Measurements from ENCODE around the gene PIP5K1B. TPM values are rescaled to one million over a fixed set of nuclear protein-coding genes. Genes with fewer than 3 reads are reported as not detected.

Gene PIP5K1B
- polyA plus RNA-seq, 1 donor (not counting 4 experiments of a cell fraction or from before 2014, with no cell fraction given) = not detected

GRCh38 chr9:68728731-68729130 lies 23.7 kb downstream of the PIP5K1B start:
- Histone ChIP-seq H3K27me3 (ENCODE audit: control insufficient read depth, extremely low read depth, insufficient read depth, low read length) (no peaks in the 10 kb centered on the region), H3K9me1 (ENCODE audit: control insufficient read depth, extremely low read depth, insufficient read depth, low read length) (no peaks in the 10 kb centered on the region), H2AFZ (ENCODE audit: control insufficient read depth, low read length) (no peak overlapping the region), H4K20me1 (ENCODE audit: control insufficient read depth, extremely low read depth, insufficient read depth, low read length) (no peaks in the 10 kb centered on the region), H3K4me3 (ENCODE audit: control insufficient read depth in 2 of 3, extremely low read depth in 1 of 3, insufficient read depth in 2 of 3, low read depth in 1 of 3, low read length in 3 of 3) (no peak overlapping the region), H3K36me3 (ENCODE audit: control insufficient read depth in 2 of 2, extremely low read depth in 1 of 2, insufficient read depth in 2 of 2, low read length in 2 of 2) (no peaks in the 10 kb centered on the region), H3K9ac (ENCODE audit: control insufficient read depth, extremely low read depth, insufficient read depth, low read length) (no peak overlapping the region), H3K79me2 (ENCODE audit: control insufficient read depth, insufficient read depth, low read length) (no peaks in the 10 kb centered on the region), H3K4me2 (ENCODE audit: control insufficient read depth, extremely low read depth, insufficient read depth, low read depth, low read length) (no peak overlapping the region), H3K4me1 (ENCODE audit: control insufficient read depth, extremely low read depth, insufficient read depth, low read length) (no peaks in the 10 kb centered on the region), H3K27ac (ENCODE audit: control insufficient read depth, insufficient read depth, low read length) (no peak overlapping the region), H3K9me3 (ENCODE audit: control insufficient read depth, low read depth, low read length) (no peaks in the 10 kb centered on the region)
- FAIRE-seq (no peak), DNase-seq (ENCODE audit: low read depth, low spot score) (no peak)
- no peak for TF ChIP-seq EZH2 (IDR thresholded peaks at IDR 0.05; ENCODE audit: low read length)
- no peak for TF ChIP-seq CTCF (optimal IDR thresholded peaks at IDR 0.05 in 1 of 3, IDR thresholded peaks at IDR 0.05 in 1 of 3, conservative IDR thresholded peaks at IDR 0.05 in 1 of 3; ENCODE audit: extremely low read depth in 1 of 3, insufficient read depth in 2 of 3, low read length in 3 of 3)
- dilution Hi-C loops (cut with MboI; ENCODE audit: extremely low pct_ligation_motif_present, low sequenced_read_pairs) = no loop called here

GRCh38 chr9:68730570-68731235 lies 25.7 kb downstream of the PIP5K1B start:
- no peak for FAIRE-seq
- H3K36me3 ChIP-seq (ENCODE audit: control insufficient read depth in 2 of 2, extremely low read depth in 1 of 2, insufficient read depth in 2 of 2, low read length in 2 of 2) = no peaks in the 10 kb centered on the region
- dilution Hi-C loops (cut with MboI; ENCODE audit: extremely low pct_ligation_motif_present, low sequenced_read_pairs) = no loop called here

More at GRCh38 chr9:68730570-68731235, 25.7 kb downstream of the PIP5K1B start:
- H2AFZ ChIP-seq (ENCODE audit: control insufficient read depth, low read length) = no peak overlapping the region
- H3K4me3 ChIP-seq (ENCODE audit: control insufficient read depth in 2 of 3, extremely low read depth in 1 of 3, insufficient read depth in 2 of 3, low read depth in 1 of 3, low read length in 3 of 3) = no peak overlapping the region
- DNase-seq (ENCODE audit: low read depth, low spot score) = no peak
- no peaks in the 10 kb centered on the region for H4K20me1 ChIP-seq (ENCODE audit: control insufficient read depth, extremely low read depth, insufficient read depth, low read length)
- H3K79me2 ChIP-seq (ENCODE audit: control insufficient read depth, insufficient read depth, low read length) = no peaks in the 10 kb centered on the region
- no peaks in the 10 kb centered on the region for H3K4me1 ChIP-seq (ENCODE audit: control insufficient read depth, extremely low read depth, insufficient read depth, low read length)
- H3K4me2 ChIP-seq (ENCODE audit: control insufficient read depth, extremely low read depth, insufficient read depth, low read depth, low read length) = no peak overlapping the region
- no peaks in the 10 kb centered on the region for H3K9me3 ChIP-seq (ENCODE audit: control insufficient read depth, low read depth, low read length)
- TF ChIP-seq CTCF (optimal IDR thresholded peaks at IDR 0.05 in 1 of 3, IDR thresholded peaks at IDR 0.05 in 1 of 3, conservative IDR thresholded peaks at IDR 0.05 in 1 of 3; ENCODE audit: extremely low read depth in 1 of 3, insufficient read depth in 2 of 3, low read length in 3 of 3) = no peak
- TF ChIP-seq EZH2 (IDR thresholded peaks at IDR 0.05; ENCODE audit: low read length) = no peak
- no peak overlapping the region for H3K9ac ChIP-seq (ENCODE audit: control insufficient read depth, extremely low read depth, insufficient read depth, low read length)
- no peak overlapping the region for H3K27ac ChIP-seq (ENCODE audit: control insufficient read depth, insufficient read depth, low read length)
- no peaks in the 10 kb centered on the region for H3K9me1 ChIP-seq (ENCODE audit: control insufficient read depth, extremely low read depth, insufficient read depth, low read length)
- H3K27me3 ChIP-seq (ENCODE audit: control insufficient read depth, extremely low read depth, insufficient read depth, low read length) = no peaks in the 10 kb centered on the region
